Hepatic stellate cell (primary cell): ENCODE measurements around the gene S1PR2.
"Not testable (repeated sequence)": the region's sequence is repeated elsewhere in the genome, so short reads cannot be mapped to it uniquely, and the experiment has no call there.

Experiments used
- DNase-seq: peaks from one replicate; pipeline ENCODE4 v3.0.0; 2011; ENCODE audit warnings: low spot score

Gene S1PR2

GRCh38 chr19:10190026-10190425, 41.1 kb downstream of the S1PR2 start:
- DNase-seq = no peak

GRCh38 chr19:10189616-10190015, 41.5 kb downstream of the S1PR2 start:
- DNase-seq = no peak

- no peak for DNase-seq
Measured at GRCh38 chr19:10187315-10187714, 43.8 kb downstream of the S1PR2 start.

GRCh38 chr19:10184636-10185035, 46.5 kb downstream of the S1PR2 start:
- DNase-seq = no peak

GRCh38 chr19:10183926-10184325, 47.2 kb downstream of the S1PR2 start:
- no peak for DNase-seq

- no peak for DNase-seq
Measured at GRCh38 chr19:10182847-10183246, 48.3 kb downstream of the S1PR2 start.

GRCh38 chr19:10182076-10182475, 49.1 kb downstream of the S1PR2 start:
- no peak for DNase-seq

GRCh38 chr19:10180459-10180858, 50.7 kb downstream of the S1PR2 start:
- no peak for DNase-seq

GRCh38 chr19:10180024-10180423, 51.1 kb downstream of the S1PR2 start:
- not testable (repeated sequence) for DNase-seq

GRCh38 chr19:10173527-10173926, 57.6 kb downstream of the S1PR2 start:
- DNase-seq = no peak
